Karpas-422 (cell line): ENCODE results near the gene TPRG1. TPM values are rescaled to one million over a fixed set of nuclear protein-coding genes. Genes with fewer than 3 reads are reported as not detected.
"Not testable (repeated sequence)": the region's sequence is repeated elsewhere in the genome, so short reads cannot be mapped to it uniquely, and the experiment has no call there.

Source experiments
- DNase-seq: peaks from one replicate; pipeline ENCODE4 v3.0.0-alpha.2; 2015
- H2AFZ ChIP-seq: fragments of 200-600 bp; sonication (generic); 2 replicates; pipeline ENCODE4 v1.6.1; 2014; ENCODE audit warnings: antibody characterized with exemption, low read length, mixed read lengths
- H3K27ac ChIP-seq: fragments of 200-600 bp; sonication (generic); 2 replicates; pipeline ENCODE4 v1.5.1; 2014; ENCODE audit warnings: mild to moderate bottlenecking, low read length, moderate library complexity
- H3K27me3 ChIP-seq: fragments of 200-600 bp; sonication (generic); 2 replicates; pipeline ENCODE4 v1.6.1; 2014; ENCODE audit warnings: low read length, mixed read lengths
- H3K36me3 ChIP-seq: fragments of 200-600 bp; sonication (generic); 2 replicates; pipeline ENCODE4 v1.6.1; 2014; ENCODE audit warnings: low read length, mixed read lengths; ENCODE audit not compliant: insufficient read depth
- H3K4me1 ChIP-seq: fragments of 200-600 bp; sonication (generic); 2 replicates; pipeline ENCODE4 v1.6.1; 2014; ENCODE audit warnings: mild to moderate bottlenecking, low read length, mixed read lengths
- H3K4me2 ChIP-seq: fragments of 200-600 bp; sonication (generic); 2 replicates; pipeline ENCODE4 v1.6.1; 2014; ENCODE audit warnings: low read length, low read depth, mild to moderate bottlenecking; ENCODE audit not compliant: poor library complexity, severe bottlenecking
- H3K4me3 ChIP-seq: fragments of 200-600 bp; sonication (generic); 2 replicates; pipeline ENCODE4 v1.5.1; 2014; ENCODE audit warnings: mild to moderate bottlenecking, antibody characterized with exemption, low read length, mixed read lengths
- H3K79me2 ChIP-seq: fragments of 200-600 bp; sonication (generic); 2 replicates; pipeline ENCODE4 v1.6.1; 2014; ENCODE audit warnings: mild to moderate bottlenecking, low read length, mixed read lengths
- H3K9ac ChIP-seq: fragments of 200-600 bp; sonication (generic); 2 replicates; pipeline ENCODE4 v1.6.0; 2014; ENCODE audit warnings: low read length
- H3K9me2 ChIP-seq: fragments of 200-600 bp; sonication (generic), shearing (Covaris generic); replicated peaks from 2 replicates; pipeline ENCODE4 v1.6.0; 2014; ENCODE audit warnings: mild to moderate bottlenecking, low read length, moderate library complexity; ENCODE audit not compliant: insufficient read depth
- H3K9me3 ChIP-seq: fragments of 300-700, 200-600 bp; sonication (generic); 2 replicates; pipeline ENCODE4 v1.6.1; 2014; ENCODE audit warnings: low read length, mixed read lengths
- H4K20me1 ChIP-seq: fragments of 200-600 bp; sonication (generic); 2 replicates; pipeline ENCODE4 v1.6.1; 2014; ENCODE audit warnings: mild to moderate bottlenecking, antibody characterized with exemption, low read length, low read depth; ENCODE audit not compliant: insufficient read depth
- total RNA-seq: library from RNA; depleted of rRNA; stranded (reverse); fragments of >200 nt; shearing (Covaris generic); gene quantifications from 2 replicates; pipeline ENCODE4 v1.2.3, GENCODE V29; 2014; ENCODE audit warnings: low replicate concordance

TPRG1 gene
- total RNA-seq, 1 experiment from 2014 or later: not detected

- 0 out of 2 replicates have a peak, but pooled peaks cover 3% of the 10 kb centered on the region for H3K27me3 ChIP-seq
- H3K9ac ChIP-seq: no peak overlapping the region
- H3K27ac ChIP-seq: no peak overlapping the region
Measured at GRCh38 chr3:189322339-189322738, 150.6 kb downstream of the TPRG1 start.

GRCh38 chr3:189324538-189325138, 152.9 kb downstream of the TPRG1 start:
- no peaks in the 10 kb centered on the region for H3K9me3 ChIP-seq
- no peak overlapping the region for H3K4me3 ChIP-seq
- H4K20me1 ChIP-seq: no peaks in the 10 kb centered on the region
- DNase-seq: peak; percentile 74
- no peaks in the 10 kb centered on the region for H3K36me3 ChIP-seq
- H3K9me2 ChIP-seq: no peaks in the 10 kb centered on the region
- H3K27ac ChIP-seq: no peak overlapping the region
- no peak overlapping the region for H2AFZ ChIP-seq
- no peak overlapping the region for H3K9ac ChIP-seq
- peaks cover 12% of the 10 kb centered on the region for H3K4me1 ChIP-seq
- no peaks in the 10 kb centered on the region for H3K79me2 ChIP-seq
- H3K27me3 ChIP-seq: 0 out of 2 replicates have a peak, but pooled peaks cover 3% of the 10 kb centered on the region
- no peak overlapping the region for H3K4me2 ChIP-seq

More at GRCh38 chr3:189322339-189322738, 150.6 kb downstream of the TPRG1 start:
- H3K4me2 ChIP-seq: no peak overlapping the region
- H2AFZ ChIP-seq: no peak overlapping the region
- no peaks in the 10 kb centered on the region for H3K9me3 ChIP-seq
- H3K79me2 ChIP-seq: no peaks in the 10 kb centered on the region
- no peaks in the 10 kb centered on the region for H4K20me1 ChIP-seq
- no peak for DNase-seq
- H3K4me3 ChIP-seq: no peak overlapping the region
- H3K36me3 ChIP-seq: no peaks in the 10 kb centered on the region
- H3K9me2 ChIP-seq: no peaks in the 10 kb centered on the region
- peaks cover 12% of the 10 kb centered on the region for H3K4me1 ChIP-seq

- H3K4me1 ChIP-seq: peaks cover 12% of the 10 kb centered on the region
- H2AFZ ChIP-seq: no peak overlapping the region
- 0 out of 2 replicates have a peak, but pooled peaks cover 3% of the 10 kb centered on the region for H3K27me3 ChIP-seq
- DNase-seq: no peak
- no peaks in the 10 kb centered on the region for H3K36me3 ChIP-seq
- H3K9me2 ChIP-seq: no peaks in the 10 kb centered on the region
- H3K9me3 ChIP-seq: no peaks in the 10 kb centered on the region
- no peaks in the 10 kb centered on the region for H4K20me1 ChIP-seq
- no peak overlapping the region for H3K4me3 ChIP-seq
- no peak overlapping the region for H3K4me2 ChIP-seq
- H3K27ac ChIP-seq: no peak overlapping the region
- no peaks in the 10 kb centered on the region for H3K79me2 ChIP-seq
- H3K9ac ChIP-seq: no peak overlapping the region
Measured at GRCh38 chr3:189325454-189325853, 153.7 kb downstream of the TPRG1 start.

GRCh38 chr3:189329630-189330029, 157.9 kb downstream of the TPRG1 start:
- not testable (repeated sequence) for H3K36me3 ChIP-seq, H3K9ac ChIP-seq, H3K79me2 ChIP-seq, H2AFZ ChIP-seq, H3K4me1 ChIP-seq, H3K9me3 ChIP-seq, H3K4me3 ChIP-seq, H3K27ac ChIP-seq, H4K20me1 ChIP-seq, DNase-seq, H3K4me2 ChIP-seq, H3K27me3 ChIP-seq, H3K9me2 ChIP-seq

- Histone ChIP-seq H3K27me3 (0 out of 2 replicates have a peak, but pooled peaks cover 3% of the 10 kb centered on the region), H4K20me1 (no peaks in the 10 kb centered on the region), H3K4me1 (peaks cover 2% of the 10 kb centered on the region)
Measured at GRCh38 chr3:189330066-189330465, 158.3 kb downstream of the TPRG1 start.

GRCh38 chr3:189331002-189331418, 159.2 kb downstream of the TPRG1 start:
- H3K4me3 ChIP-seq: no peak overlapping the region
- H3K36me3 ChIP-seq: no peaks in the 10 kb centered on the region
- H3K4me2 ChIP-seq: no peak overlapping the region
- H4K20me1 ChIP-seq: no peaks in the 10 kb centered on the region
- DNase-seq: no peak
- H3K9me2 ChIP-seq: no peaks in the 10 kb centered on the region
- H3K27ac ChIP-seq: no peak overlapping the region
- no peak overlapping the region for H3K9ac ChIP-seq
- no peak overlapping the region for H2AFZ ChIP-seq
- no peaks in the 10 kb centered on the region for H3K27me3 ChIP-seq
- H3K4me1 ChIP-seq: no peaks in the 10 kb centered on the region
- H3K79me2 ChIP-seq: no peaks in the 10 kb centered on the region
- H3K9me3 ChIP-seq: no peaks in the 10 kb centered on the region

More at GRCh38 chr3:189330066-189330465, 158.3 kb downstream of the TPRG1 start:
- no peaks in the 10 kb centered on the region for H3K9me3 ChIP-seq
- H3K9ac ChIP-seq: no peak overlapping the region
- no peaks in the 10 kb centered on the region for H3K79me2 ChIP-seq
- H3K9me2 ChIP-seq: no peaks in the 10 kb centered on the region
- no peak overlapping the region for H3K4me3 ChIP-seq
- H3K27ac ChIP-seq: no peak overlapping the region
- no peak overlapping the region for H2AFZ ChIP-seq
- no peak for DNase-seq
- no peaks in the 10 kb centered on the region for H3K36me3 ChIP-seq
- H3K4me2 ChIP-seq: no peak overlapping the region

GRCh38 chr3:189334064-189334920, 162.5 kb downstream of the TPRG1 start:
- Histone ChIP-seq H3K79me2 (no peaks in the 10 kb centered on the region), H3K9me2 (no peaks in the 10 kb centered on the region), H4K20me1 (no peaks in the 10 kb centered on the region), H3K27me3 (no peaks in the 10 kb centered on the region), H3K9ac (no peak overlapping the region), H3K27ac (no peak overlapping the region), H3K4me2 (no peak overlapping the region), H3K4me1 (no peaks in the 10 kb centered on the region), H3K36me3 (no peaks in the 10 kb centered on the region), H2AFZ (no peak overlapping the region), H3K9me3 (no peaks in the 10 kb centered on the region), H3K4me3 (no peak overlapping the region)
- DNase-seq: no peak

- Histone ChIP-seq H2AFZ (no peak overlapping the region), H3K4me1 (no peaks in the 10 kb centered on the region), H3K4me3 (no peak overlapping the region), H3K27ac (no peak overlapping the region), H4K20me1 (no peaks in the 10 kb centered on the region), H3K27me3 (no peaks in the 10 kb centered on the region; the same call in 1 of the 2 replicates), H3K79me2 (no peaks in the 10 kb centered on the region), H3K4me2 (no peak overlapping the region), H3K36me3 (no peaks in the 10 kb centered on the region), H3K9ac (no peak overlapping the region), H3K9me2 (no peaks in the 10 kb centered on the region), H3K9me3 (no peaks in the 10 kb centered on the region)
- no peak for DNase-seq
Measured at GRCh38 chr3:189337673-189338091, 165.9 kb downstream of the TPRG1 start.
